GM12892 (cell line): ENCODE results near the gene CRIM1.

Experiments used
- POLR2A ChIP-seq: IDR thresholded peaks from 2 replicates; pipeline ENCODE4 v1.6.1; 2011; ENCODE audit warnings: low read depth, low read length, control low read depth
- TAF1 ChIP-seq: IDR thresholded peaks from 2 replicates; pipeline ENCODE4 v1.6.1; 2011; ENCODE audit warnings: low read depth, mild to moderate bottlenecking, control low read depth, low read length, borderline replicate concordance

DNA sequence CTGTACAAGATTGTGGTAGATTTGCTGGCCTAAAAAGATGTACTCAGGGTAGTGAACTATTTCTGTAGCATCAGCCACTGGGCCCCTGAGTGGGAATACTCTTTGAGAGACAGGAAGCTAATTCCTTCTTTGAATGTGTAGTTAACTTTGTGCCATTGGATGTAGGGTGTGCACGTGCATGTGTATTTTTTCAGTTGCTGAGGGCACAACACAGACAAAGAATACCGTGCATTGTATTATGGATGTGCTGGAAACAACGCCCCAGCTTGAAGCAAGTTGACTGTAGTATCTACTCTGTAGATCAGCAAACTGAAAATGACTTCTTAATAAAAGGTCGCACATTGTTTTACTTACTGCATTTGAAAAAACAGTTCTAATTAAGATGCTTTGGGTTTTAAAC, 14.1 kb downstream of the CRIM1 start:
- TF ChIP-seq POLR2A (no peak), TAF1 (no peak)
